Measurements from ENCODE around the gene MISP.

- no peak for TF ChIP-seq CTCF (conservative IDR thresholded peaks at IDR 0.05; ENCODE audit: low read depth, low read length)
- TF ChIP-seq POLR2A (IDR thresholded peaks at IDR 0.05; ENCODE audit: low read depth, low read length): no peak
- TF ChIP-seq FOS (IDR thresholded peaks at IDR 0.05; ENCODE audit: low read depth, low read length): no peak
- TF ChIP-seq RAD21 (IDR thresholded peaks at IDR 0.05; ENCODE audit: low read length): no peak
- TF ChIP-seq NFE2L2 (IDR thresholded peaks at IDR 0.05; ENCODE audit: low read depth, low read length): no peak
- no peak for TF ChIP-seq RFX5 (IDR thresholded peaks at IDR 0.05; ENCODE audit: low read depth, low read length)
- TF ChIP-seq, protein P1, sequence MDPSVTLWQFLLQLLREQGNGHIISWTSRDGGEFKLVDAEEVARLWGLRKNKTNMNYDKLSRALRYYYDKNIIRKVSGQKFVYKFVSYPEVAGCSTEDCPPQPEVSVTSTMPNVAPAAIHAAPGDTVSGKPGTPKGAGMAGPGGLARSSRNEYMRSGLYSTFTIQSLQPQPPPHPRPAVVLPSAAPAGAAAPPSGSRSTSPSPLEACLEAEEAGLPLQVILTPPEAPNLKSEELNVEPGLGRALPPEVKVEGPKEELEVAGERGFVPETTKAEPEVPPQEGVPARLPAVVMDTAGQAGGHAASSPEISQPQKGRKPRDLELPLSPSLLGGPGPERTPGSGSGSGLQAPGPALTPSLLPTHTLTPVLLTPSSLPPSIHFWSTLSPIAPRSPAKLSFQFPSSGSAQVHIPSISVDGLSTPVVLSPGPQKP (IDR thresholded peaks at IDR 0.05; ENCODE audit: borderline replicate concordance, low read depth, low read length): no peak
- no peak for TF ChIP-seq MXI1 (IDR thresholded peaks at IDR 0.05; ENCODE audit: borderline replicate concordance, low read depth, low read length)
- no peak for TF ChIP-seq SMC3 (IDR thresholded peaks at IDR 0.05; ENCODE audit: low read depth, low read length)
- no peak for TF ChIP-seq RCOR1 (IDR thresholded peaks at IDR 0.05; ENCODE audit: insufficient replicate concordance, low read length)
These were observed 16.2 kb upstream of the MISP start for GRCh38 chr19:734716-735115.
